ENCODE measurements around the gene SFT2D1.

- TF ChIP-seq CTCF (IDR thresholded peaks at IDR 0.05) (no peak), EZH2 (IDR thresholded peaks at IDR 0.05) (no peak)
Observed at GRCh38 chr6:166300357-166300987, 41.9 kb downstream of the SFT2D1 start.
